EL (cell line): ENCODE results near the gene LOXHD1.

Experiments used
- DNase-seq: peaks from one replicate; pipeline ENCODE4 v3.0.0-alpha.2; 2016

LOXHD1 gene

GRCh38 chr18:46625069-46625468 is 32.0 kb downstream of the LOXHD1 start:
- DNase-seq, result no peak

- no peak for DNase-seq
Observed at GRCh38 chr18:46624127-46624526, 32.9 kb downstream of the LOXHD1 start.

GRCh38 chr18:46623541-46623940 is 33.5 kb downstream of the LOXHD1 start:
- no peak for DNase-seq

- DNase-seq, result no peak
Observed at GRCh38 chr18:46622999-46623398, 34.0 kb downstream of the LOXHD1 start.

- no peak for DNase-seq
Observed at GRCh38 chr18:46622451-46622850, 34.6 kb downstream of the LOXHD1 start.

GRCh38 chr18:46621871-46622270 is 35.1 kb downstream of the LOXHD1 start:
- no peak for DNase-seq

- no peak for DNase-seq
Observed at GRCh38 chr18:46621111-46621766, 35.8 kb downstream of the LOXHD1 start.

- DNase-seq, result no peak
Observed at GRCh38 chr18:46619559-46619958, 37.5 kb downstream of the LOXHD1 start.

GRCh38 chr18:46615720-46616119 is 41.3 kb downstream of the LOXHD1 start:
- DNase-seq, result no peak

GRCh38 chr18:46609048-46609447 is 48.0 kb downstream of the LOXHD1 start:
- no peak for DNase-seq

GRCh38 chr18:46607926-46608325 is 49.1 kb downstream of the LOXHD1 start:
- DNase-seq, result no peak

GRCh38 chr18:46601141-46601805 is 55.7 kb downstream of the LOXHD1 start:
- DNase-seq, result no peak

GRCh38 chr18:46596119-46596518 is 60.9 kb downstream of the LOXHD1 start:
- DNase-seq, result no peak

GRCh38 chr18:46591783-46592391 is 65.1 kb downstream of the LOXHD1 start:
- no peak for DNase-seq

GRCh38 chr18:46590103-46590502 is 66.9 kb downstream of the LOXHD1 start:
- DNase-seq, result no peak

GRCh38 chr18:46588971-46589660 is 67.9 kb downstream of the LOXHD1 start:
- DNase-seq, result no peak

- no peak for DNase-seq
Observed at GRCh38 chr18:46587600-46587999, 69.4 kb downstream of the LOXHD1 start.

- DNase-seq, result no peak
Observed at GRCh38 chr18:46583711-46584110, 73.3 kb downstream of the LOXHD1 start.

- no peak for DNase-seq
Observed at GRCh38 chr18:46581648-46582047, 75.4 kb downstream of the LOXHD1 start.

- DNase-seq, result no peak
Observed at GRCh38 chr18:46578987-46579386, 78.0 kb downstream of the LOXHD1 start.

GRCh38 chr18:46577546-46577945 is 79.5 kb downstream of the LOXHD1 start:
- DNase-seq, result no peak

GRCh38 chr18:46575851-46576250 is 81.2 kb downstream of the LOXHD1 start:
- no peak for DNase-seq

GRCh38 chr18:46574743-46575115 is 82.3 kb downstream of the LOXHD1 start:
- no peak for DNase-seq
